Hematopoietic multipotent progenitor cell treated with erythropoietin and hydrocortisone succinate and interleukin-3 and kit ligand, for 8 days (in vitro differentiated cells): Measurements from ENCODE around the gene EIF3K.
A peak's percentile ranks its signal among the peaks of the same experiment; 100 is the strongest.
"Not testable (repeated sequence)": the region's sequence is repeated elsewhere in the genome, so short reads cannot be mapped to it uniquely, and the experiment has no call there.

Source experiments
- DNase-seq: peaks from one replicate; pipeline ENCODE4 v3.0.0-alpha.2; 2015

EIF3K gene

DNA sequence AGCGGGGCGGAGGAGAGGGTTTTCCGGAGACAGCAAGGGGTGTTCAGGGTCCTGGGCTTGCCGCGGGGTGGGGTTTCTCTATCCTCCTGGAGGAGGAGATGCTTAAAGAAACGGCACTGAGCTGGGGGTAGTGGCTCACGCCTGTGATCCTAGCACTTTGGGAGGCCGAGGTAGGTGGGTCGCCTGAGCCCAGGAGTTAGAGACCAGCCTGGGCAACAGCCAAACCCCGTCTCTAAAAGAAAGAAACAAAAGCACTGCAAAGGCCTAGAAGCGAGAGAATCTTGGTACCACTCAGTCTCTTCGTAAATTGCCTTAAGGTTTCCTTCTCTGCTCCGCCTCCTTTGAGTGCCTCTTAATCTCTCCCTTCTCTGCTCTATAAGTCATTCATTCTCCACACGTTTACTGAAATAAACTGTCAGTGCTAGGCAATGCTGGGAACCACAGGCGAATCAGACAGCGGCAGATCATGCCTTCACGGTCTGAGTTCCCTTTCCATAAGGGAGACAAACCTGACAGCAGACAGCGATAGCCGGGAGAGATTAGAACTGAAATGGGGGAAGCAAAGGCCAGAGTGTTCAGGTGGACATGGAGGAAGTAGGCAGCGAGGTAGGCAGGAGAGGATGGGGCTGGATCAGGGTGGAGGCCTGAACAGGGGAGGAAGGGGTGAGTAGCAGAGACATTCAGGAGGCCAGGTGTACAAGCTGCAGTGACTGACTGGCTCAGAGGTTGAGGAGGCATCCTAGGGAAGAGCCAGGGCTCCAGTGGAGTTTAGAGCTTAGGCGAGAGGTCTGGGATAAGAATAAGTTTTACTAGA lies 580 bp downstream of the EIF3K start:
- no peak for DNase-seq

DNA sequence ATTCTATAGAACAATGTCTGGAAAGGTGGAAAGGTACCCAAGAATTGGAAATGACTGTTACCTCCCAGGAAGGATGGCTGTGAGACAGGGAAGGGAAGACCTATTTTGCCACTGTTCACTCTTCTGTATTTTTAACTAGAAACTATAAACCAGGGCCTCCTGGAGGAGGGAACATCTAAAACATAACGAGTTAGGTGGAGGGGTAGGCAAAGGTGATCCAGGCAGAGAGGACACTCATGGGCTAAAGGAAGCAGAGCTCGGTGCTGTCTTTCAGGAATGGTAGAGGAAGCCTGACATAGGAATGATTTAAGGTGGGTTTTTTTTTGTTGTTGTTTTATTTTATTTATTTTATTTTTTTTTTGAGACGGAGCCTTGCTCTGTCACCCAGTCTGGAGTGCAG lies 5.8 kb downstream of the EIF3K start:
- no peak for DNase-seq

DNA sequence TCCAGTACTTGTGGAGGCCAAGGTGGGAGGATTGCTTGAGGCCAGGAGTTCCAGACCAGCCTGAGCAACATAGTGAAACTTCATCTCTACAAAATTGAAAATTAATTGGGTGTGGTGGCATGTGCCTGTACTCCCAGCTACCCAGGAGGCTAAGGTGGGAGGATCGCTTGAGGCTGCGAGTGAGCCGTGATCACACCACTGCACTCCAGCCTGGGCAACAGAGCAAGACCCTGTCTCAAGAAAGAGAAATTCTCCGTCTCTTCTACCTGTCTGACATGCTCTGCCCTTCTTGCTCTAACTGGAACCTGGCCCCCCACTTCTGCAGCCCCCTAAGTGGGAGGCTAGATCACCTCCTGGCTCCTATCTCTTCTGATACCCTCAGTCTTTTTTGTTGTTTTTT lies 7.4 kb downstream of the EIF3K start:
- no peak for DNase-seq

DNA sequence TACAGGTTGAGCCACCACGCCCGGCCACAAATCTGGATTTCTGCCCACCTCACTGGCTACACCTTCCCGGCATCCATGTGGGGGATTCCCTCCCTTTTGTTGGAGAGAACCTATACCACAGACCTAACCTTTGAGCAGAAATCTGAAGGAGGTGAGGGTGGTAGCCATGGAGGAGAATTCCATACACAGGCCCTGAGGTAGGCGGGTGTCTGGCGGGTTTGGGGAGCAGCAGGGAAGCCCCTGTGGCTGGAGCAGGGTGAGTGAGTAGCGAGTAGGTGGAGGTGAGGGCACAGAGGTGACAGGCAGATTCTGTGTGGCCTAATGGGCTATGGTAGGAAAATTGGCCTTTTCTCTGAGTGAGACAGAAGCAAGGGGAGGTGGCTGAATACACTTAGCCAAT lies 10.6 kb downstream of the EIF3K start:
- DNase-seq, result no peak

DNA sequence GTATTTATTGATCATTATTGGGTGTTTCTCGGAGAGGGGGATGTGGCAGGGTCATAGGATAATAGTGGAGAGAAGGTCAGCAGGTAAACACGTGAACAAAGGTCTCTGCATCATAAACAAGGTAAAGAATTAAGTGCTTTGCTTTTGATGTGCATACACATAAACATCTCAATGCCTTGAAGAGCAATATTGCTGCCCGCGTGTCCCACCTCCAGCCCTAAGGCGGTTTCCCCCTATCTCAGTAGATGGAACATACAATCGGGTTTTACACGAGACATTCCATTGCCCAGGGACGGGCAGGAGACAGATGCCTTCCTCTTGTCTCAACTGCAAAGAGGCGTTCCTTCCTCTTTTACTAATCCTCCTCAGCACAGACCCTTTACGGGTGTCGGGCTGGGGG lies 12.3 kb downstream of the EIF3K start:
- DNase-seq, result not testable (repeated sequence)

DNA sequence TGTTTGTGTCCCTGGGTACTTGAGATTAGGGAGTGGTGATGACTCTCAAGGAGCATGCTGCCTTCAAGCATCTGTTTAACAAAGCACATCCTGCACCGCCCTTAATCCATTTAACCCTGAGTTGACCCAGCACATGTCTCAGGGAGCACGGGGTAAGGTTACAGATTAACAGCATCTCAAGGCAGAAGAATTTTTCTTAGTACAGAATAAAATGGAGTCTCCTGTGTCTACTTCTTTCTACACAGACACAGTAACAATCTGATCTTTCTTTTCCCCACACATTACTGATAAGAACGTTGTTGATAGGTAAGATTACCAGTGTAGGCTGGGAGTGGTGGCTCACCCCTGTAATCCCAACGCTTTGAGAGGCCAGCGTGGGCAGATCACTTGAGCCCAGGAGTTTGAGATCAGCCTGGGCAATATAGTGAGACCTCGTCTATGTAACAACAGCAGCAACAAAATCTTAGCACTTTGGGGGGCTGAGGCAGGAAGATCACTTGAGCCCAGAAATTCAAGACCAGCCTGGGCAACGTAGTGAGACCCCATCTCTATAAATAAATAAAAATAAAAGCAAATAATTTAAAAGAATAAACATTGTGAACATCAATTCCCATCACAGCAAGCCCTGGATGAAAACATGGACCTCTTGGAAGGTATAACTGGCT lies 13.0 kb downstream of the EIF3K start:
- not testable (repeated sequence) for DNase-seq

DNA sequence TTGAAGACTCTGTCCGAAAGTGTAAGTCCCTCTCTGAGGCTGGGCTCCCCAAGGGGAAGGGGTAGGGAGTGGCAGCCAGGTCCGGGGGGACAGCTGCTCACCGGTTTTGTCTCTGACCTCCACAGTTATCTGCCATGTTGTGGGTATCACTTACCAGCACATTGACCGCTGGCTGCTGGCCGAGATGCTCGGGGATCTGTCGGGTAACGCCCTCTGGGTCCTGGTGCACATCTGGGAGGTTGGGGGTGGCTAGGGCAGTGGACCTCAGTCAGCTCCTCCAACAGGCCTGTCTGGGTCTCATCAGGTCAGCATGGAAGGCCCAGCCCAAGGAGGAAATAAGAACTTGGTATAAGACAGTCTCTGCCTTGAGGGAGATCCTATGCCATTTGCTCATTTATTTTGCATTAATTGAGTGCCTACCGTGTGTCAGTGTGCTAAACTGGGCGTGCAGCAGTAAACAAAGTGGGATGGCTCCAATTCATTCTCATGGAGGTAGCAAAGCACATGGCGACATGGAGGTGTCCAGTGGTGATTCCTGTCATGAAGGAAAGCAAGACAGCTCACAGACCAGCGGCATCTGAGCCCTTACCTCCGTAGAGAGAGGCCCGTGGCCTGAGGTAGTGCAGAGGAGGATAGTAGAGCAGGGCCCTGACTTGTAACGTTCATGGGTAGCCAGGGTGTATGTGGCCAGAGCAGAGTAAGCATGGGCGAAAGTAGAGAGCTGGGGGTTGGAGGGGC lies 13.7 kb downstream of the EIF3K start:
- peak; percentile 20 for DNase-seq

DNA sequence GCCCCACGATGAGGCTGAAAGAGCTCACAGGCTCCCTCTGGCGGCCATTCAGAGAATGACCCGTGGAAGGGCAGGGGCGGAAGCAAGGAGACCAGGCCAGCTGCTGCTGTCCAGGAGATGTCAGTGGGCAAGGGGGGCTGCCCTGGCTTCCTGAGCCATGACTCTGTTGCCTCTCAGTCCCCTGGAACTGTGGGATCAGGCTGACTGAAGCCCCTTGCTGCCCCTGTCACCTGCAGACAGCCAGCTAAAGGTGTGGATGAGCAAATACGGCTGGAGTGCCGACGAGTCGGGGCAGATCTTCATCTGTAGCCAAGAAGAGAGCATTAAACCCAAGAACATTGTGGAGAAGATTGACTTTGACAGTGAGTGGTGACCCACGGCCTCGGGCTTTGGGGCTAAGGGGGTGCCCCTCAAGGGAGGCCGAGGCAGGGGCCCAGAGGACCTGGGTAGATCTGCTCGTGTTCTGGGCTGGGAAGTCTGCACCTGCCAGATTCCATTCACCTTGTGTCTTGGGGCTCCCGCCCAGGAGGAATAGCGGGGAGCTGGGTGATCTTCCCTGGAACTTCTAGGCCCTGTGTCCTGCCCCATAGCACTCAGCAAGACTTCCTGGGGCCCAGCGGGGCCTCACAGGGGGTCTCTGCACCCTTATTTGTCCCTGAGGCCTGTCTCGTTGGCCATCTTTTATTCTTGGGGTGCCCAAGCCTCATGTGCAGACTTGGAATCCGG lies 15.9 kb downstream of the EIF3K start:
- peak; percentile 77 for DNase-seq

DNA sequence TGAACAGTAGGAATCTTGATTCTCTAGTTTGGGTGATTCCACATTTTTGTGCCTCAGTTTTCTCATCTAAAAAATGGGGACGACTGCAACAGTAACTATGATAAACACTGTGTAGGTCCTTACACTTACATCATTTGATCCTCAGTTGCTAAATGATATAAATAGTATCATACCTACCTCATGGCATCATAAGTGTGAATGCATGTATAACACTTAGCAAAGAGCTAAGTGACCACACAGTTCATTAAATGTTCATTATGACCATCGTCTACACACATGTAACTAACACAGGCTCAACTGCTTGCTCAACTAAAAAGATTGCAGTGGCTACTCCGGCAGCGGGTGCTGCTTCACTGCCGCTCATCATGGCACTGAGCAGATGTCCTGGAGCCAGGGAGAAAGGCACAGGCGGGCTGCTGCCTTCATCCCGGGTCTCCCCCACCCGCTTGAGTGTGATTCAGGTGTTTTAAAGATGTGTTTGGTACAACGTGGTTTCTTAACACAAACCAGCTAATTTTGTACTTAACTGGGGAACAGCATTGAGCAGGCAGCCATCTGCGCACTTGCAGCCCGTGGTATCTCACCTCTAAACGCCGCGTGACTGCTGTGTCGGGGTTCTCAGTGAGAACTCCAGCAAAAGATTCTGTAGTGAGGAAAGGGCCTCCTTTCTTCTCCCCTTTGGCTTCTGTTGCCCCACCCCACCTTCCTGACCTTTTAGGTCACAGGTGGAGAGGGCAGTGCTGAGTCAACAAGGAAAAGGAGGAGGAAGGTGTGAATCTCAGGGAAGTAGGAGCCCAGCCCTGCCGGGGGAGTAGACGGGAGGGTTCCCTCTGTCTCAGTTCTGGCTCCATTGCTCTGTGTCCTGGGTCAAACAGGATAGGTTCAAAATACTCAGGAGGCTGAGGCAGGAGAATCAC lies 16.8 kb downstream of the EIF3K start:
- no peak for DNase-seq

DNA sequence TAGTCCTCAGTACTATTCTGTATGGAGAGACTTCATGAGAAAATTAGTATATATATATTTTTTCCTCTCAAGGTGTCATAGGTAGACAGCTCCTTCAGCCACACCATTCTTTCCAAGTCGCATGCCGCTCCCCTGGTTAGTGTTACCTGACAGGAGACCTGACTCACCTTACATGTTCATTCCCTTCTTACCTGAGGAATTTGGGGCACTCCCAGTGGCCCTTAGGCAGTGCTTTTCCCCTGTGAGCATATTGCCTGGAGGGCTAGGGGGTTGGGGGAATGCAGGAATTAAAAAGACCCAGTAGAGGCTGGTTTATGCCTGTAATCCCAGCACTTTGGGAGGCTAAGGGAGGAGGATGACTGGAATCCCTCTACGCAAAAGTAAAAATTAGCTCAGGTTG lies 19.5 kb downstream of the EIF3K start:
- no peak for DNase-seq

DNA sequence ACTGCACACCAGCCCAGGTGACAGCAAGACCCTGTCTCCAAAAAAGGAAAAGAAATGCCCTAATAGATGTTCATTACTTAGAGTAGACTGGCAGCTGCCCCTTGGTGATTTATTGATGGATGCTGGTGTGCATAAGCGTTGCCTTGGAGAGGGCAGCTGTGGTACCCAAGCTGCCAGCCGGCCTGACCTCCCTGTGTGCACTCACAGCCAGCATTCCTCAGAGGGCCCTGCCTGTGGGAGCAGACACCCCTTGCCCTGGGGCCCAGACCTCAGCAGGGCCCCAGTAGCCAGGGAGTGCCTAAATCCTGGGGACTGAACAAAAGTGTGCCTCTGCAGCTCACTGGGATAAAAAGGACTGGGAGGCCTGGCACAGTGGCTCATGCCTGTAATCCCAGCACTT lies 20.7 kb downstream of the EIF3K start:
- no peak for DNase-seq

DNA sequence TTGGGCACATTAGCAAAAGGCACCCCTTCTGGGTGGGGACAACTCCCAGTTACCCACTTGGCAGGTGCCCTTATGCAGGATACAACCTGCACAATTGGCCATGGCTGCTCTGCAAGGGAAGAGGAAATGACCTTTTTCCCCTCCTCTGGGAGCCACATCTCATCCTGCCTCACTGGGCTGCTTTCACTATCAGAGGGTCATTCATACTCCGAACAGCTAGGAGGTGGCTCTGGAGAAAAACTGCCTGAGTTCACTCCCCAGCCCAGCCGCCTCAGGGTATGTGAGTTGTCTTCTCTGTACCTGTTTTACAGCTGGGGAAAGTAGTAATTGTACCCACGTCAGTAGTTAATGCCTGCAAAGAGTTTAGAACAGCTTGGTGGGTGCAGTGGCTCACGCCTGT lies 21.4 kb downstream of the EIF3K start:
- DNase-seq, result no peak

DNA sequence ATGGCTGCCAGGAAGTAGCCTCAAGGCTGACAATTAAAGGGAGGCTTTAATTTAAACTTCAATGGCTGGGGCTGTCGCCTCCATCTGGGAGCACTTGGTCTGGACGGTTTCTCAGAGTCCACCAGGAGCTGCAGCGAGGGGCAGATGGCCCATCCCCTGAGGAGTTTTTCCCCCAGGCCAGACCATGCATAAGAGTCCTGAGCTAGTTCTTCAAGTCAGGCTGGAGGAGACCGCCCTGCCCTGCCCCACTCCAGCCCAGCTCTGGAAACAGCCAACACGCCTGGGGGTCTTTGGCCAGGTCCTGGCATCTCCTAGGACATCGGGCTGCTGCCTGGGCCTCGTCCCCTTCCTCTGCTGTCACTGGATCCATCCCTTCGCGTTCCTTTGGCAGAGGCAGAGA lies 23.2 kb downstream of the EIF3K start:
- no peak for DNase-seq

DNA sequence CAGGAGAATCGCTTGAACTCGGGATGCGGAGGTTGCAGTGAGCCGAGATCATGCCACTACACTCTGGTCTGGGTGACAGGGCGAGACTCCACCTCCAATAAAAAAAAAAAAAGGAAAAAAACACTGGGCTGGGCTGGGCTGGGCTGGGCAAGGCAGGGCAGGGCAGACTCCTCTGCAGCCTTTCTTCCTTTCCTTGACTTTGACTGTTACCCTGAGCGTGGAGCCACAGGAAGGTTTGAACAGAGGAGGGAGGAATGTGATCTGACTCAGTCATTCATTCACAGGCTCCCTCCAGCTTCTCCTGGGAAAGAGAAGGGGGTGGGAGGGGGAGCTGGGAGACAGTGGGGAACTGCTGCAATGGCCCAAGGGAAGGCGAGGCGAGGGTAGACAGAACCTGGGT lies 25.7 kb downstream of the EIF3K start:
- no peak for DNase-seq

DNA sequence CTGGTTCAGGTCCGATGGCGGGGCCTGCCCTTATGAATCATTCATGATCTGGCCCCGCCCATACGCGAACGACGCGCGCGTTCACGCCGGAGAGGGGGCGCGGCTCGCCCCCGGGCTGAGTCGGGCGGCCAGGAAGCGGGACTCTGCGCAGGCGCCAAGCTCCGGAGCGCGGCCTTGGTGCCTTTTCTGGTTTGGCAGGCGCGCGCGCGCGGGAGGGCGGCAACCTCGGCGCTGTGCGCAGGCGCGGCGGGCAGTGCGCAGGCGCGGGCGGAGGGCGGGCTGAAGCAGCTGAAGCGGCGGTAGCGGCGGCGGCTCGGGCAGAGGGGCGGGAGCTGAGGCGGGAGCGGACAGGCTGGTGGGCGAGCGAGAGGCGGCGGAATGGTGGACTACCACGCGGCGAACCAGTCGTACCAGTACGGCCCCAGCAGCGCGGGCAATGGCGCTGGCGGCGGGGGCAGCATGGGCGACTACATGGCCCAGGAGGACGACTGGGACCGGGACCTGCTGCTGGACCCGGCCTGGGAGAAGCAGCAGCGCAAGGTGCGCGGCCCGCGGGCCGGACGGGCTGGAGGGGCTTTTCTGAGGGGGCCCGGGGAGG lies 28.5 kb downstream of the EIF3K start, which contains the start of gene ACTN4:
Gene ACTN4 (plus strand): TSS at position 282 of the 598 bp plus-strand sequence. CDS start 97 bp downstream, at position 379.
- peak; percentile 96 for DNase-seq

DNA sequence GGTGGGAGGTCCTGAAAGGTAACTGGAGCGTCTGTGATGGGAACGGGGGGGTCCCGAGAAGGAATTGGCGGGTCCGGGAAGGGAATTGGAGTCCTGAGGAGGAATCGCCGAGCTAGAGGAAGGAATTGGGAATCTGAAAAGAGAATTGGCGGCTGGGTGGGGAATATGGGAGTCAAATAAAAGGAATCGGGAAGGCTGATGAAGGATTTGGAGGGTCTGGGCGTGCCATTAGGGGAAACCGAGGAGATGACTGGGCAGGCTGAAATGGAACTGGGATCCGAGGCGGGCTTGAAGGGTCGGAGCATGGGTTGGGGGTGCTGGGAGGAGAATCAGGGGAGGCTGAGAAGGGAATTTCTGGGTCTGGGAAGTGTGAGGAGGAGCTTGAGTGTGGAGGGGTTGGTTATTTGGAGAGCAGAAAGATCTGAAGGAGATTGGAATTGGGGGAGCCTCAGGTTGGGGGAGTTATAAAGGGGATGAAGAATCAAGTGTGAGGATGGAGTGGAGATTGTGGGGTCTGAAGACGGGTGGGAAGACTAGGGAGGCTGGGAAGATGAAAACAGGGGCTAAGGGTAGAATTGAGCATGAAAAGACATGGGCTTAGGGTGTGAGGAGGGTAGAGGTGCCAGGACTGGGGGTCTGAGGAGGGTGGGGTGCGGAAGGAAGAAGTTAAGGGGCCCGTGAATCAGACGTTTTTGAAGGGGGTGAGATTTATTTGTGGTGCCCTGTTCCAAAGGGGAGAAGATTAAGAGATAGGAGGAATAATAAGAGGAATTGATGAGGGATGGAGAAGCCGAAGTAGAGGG lies 29.2 kb downstream of the EIF3K start:
- no peak for DNase-seq

DNA sequence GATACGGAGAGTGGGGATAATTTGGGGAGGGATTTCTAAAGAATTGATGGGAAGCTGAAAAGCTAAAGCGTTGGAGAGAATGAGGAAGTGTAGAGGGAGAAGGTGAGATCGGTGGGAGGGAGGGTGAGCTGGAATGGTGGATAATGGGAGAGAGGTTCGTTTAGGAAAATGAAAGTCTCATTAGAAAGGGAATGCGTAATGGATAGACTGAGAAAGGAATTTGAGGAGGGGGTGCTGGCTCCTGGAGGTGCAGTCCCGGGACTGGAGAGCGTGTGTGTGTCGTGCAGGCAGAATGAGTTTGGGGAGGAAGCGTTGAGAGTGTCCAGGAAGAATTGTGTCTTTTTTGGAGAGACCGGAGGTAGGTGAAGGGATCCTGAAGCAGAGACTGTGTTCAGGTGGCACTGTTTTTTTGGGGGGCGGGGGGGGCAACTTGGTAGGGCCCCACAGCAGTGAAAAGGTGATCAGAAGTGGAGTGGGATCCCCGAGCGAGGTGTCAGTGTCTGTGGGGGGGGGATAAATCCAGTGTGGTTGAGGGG lies 29.8 kb downstream of the EIF3K start:
- DNase-seq, result no peak

DNA sequence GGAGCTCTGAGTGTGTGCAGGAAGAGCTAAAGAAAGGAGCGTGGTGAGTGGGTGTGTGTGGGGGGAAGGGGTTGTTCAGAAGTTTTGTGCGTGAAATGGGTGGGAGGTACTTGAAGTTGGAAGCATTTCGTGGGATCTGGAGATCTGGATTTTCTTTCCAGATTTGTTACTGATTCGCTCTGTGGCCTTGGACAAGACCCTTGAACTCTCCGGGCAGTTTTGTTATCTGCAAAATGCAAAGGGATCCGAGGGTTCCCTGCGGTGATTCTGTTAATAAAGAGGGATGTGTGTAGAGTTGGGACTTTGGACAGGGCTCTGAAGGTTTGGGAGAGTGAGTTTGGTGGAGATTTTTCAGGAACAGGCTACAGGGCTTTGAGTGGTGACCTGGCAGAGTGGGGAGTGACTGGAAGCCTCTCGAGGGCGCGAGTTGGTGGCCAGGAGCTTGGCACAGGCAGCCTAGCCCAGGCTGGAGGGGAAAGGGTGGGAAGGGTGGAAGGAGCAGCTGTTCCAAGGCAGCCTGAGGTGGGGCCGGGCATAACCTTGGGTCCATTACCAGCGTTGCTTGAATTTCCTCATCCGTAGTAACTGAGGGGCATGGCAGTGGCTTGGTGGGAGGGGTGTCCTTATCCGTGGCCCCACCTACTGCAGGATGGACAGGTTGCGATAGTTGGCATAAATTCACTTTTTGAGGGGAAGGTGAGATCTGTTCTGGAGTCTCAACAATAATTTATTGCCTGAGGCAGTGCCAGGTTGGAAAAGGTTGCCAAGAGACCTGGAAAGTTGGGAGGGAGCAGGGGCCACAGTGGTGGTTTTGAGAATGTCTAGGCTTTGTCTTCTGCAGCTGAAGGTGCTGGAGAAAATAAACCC lies 30.6 kb downstream of the EIF3K start:
- peak; percentile 54 for DNase-seq

DNA sequence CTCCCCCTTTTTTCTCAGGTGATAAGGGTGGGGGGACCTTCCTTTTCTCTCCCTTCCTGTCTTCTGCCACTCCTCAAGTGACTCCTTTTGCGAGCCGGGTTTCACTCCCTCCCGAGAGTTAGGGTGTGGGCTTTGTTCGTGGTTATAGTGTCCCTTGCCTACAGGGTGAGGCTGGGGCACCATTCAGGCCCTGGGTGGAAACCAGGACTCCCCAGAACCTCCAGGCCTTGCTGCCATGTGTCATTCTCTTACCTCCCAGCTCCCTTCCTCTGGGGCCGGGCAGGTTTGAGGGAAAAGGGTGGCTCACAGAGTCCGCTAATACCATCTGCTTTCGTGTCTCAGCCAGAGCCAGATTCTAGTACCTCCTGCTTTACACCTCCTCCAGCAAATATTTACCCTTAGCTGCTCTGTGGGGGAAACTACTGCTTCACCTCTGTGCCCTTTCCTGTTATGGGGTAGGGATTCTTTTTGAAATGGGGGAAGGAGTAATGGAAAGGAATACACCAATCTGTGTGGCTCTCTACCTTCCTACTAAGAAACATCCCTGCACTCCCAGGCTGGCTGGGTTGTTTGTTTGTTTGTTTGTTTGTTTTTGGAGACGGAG lies 31.3 kb downstream of the EIF3K start:
- DNase-seq, result peak; percentile 50
